Panc1 (cell line): ENCODE results near the gene ITGB3. TPM values are rescaled to one million over a fixed set of nuclear protein-coding genes. Genes with fewer than 3 reads are reported as not detected.
A peak's percentile ranks its signal among the peaks of the same experiment; 100 is the strongest.

Source experiments
- ATAC-seq: fragments of 200-7000 bp; cut with Tn5 transposase; 2 replicates; pipeline ENCODE4 v1.9.1; 2020; ENCODE audit warnings: mild to moderate bottlenecking, moderate library complexity
- BruUV-seq: library from RNA; stranded (reverse); fragments of 400-500 nt; replicated peaks from 2 replicates; lab custom pipeline; 2021; lab: Mats Ljungman, UMichigan
- CTCF ChIA-PET: fragments of 300-600 bp; sonication (Branson Sonifier 250); formaldehyde crosslinking; loops from one replicate; lab custom pipeline; 2022; ENCODE audit warnings: antibody characterized with exemption; lab: Charles Lee
- POLR2A ChIA-PET: fragments of 300-600 bp; sonication (Branson Sonifier 250); formaldehyde crosslinking; loops from one replicate; lab custom pipeline; 2022; ENCODE audit warnings: antibody characterized with exemption; lab: Charles Lee
- DNase-seq: peaks from one replicate; pipeline ENCODE4 v3.0.0-alpha.2; 2010; ENCODE audit warnings: low read depth, low spot score
- H3K27ac ChIP-seq: 2 replicates; pipeline ENCODE4 v1.5.1; 2011; ENCODE audit warnings: mild to moderate bottlenecking, low read length, inconsistent platforms
- H3K27me3 ChIP-seq: fragments of 200-500 bp; sonication (Bioruptor generic); 2 replicates; pipeline ENCODE4 v1.6.0; 2014; ENCODE audit warnings: low read length, inconsistent platforms; ENCODE audit not compliant: control insufficient read depth, insufficient read depth
- H3K36me3 ChIP-seq: fragments of 200-500 bp; sonication (Bioruptor generic); 2 replicates; pipeline ENCODE4 v1.5.1; 2014; ENCODE audit warnings: inconsistent platforms, mild to moderate bottlenecking, low read length, moderate library complexity; ENCODE audit not compliant: control insufficient read depth, insufficient read depth
- H3K4me1 ChIP-seq: 2 replicates; pipeline ENCODE4 v1.5.1; 2011; ENCODE audit warnings: inconsistent platforms, mild to moderate bottlenecking, low read length, moderate library complexity; ENCODE audit not compliant: control insufficient read depth, insufficient read depth
- H3K4me3 ChIP-seq, 2 experiments: 2 replicates each; pipeline ENCODE4 v1.5.1; 2011 to 2012; ENCODE audit warnings: low read depth in 2 of 2, low read length in 2 of 2, mild to moderate bottlenecking in 2 of 2, inconsistent platforms in 1 of 2, moderate library complexity in 1 of 2
- H3K9me3 ChIP-seq: fragments of 200-500 bp; sonication (Bioruptor generic); 2 replicates; pipeline ENCODE4 v1.5.1; 2014; ENCODE audit warnings: low read depth, mild to moderate bottlenecking, inconsistent platforms, low read length, moderate library complexity; ENCODE audit not compliant: control insufficient read depth, insufficient read depth
- CTCF ChIP-seq: fragments of 450-650 bp; IDR thresholded peaks from 2 replicates; pipeline ENCODE4 v1.5.1; 2017; ENCODE audit warnings: mild to moderate bottlenecking
- POLR2AphosphoS5 ChIP-seq: IDR thresholded peaks from 2 replicates; pipeline ENCODE4 v1.6.1; 2012; ENCODE audit warnings: mild to moderate bottlenecking, low read depth, low read length, moderate library complexity
- REST ChIP-seq, 2 experiments: IDR thresholded peaks; 2 replicates each; pipeline ENCODE4 v1.6.1; 2011 to 2012; ENCODE audit warnings: low read depth in 2 of 2, control low read depth in 1 of 2, low read length in 1 of 2, mild to moderate bottlenecking in 1 of 2, moderate library complexity in 1 of 2; ENCODE audit not compliant: insufficient read depth in 1 of 2
- SIN3A ChIP-seq: IDR thresholded peaks from 2 replicates; pipeline ENCODE4 v1.6.1; 2012; ENCODE audit warnings: low read depth, mild to moderate bottlenecking, low read length, moderate library complexity, borderline replicate concordance; ENCODE audit not compliant: insufficient read depth
- TCF7L2 ChIP-seq: IDR thresholded peaks from 2 replicates; pipeline ENCODE4 v1.6.1; 2011; ENCODE audit warnings: mild to moderate bottlenecking, low read depth, low read length, inconsistent platforms
- in situ Hi-C: cut with HindIII; loops from 2 replicates; pipeline ENCODE4 v1.10.0; 2016; ENCODE audit warnings: low sequenced_read_pairs, low pct_unique_long_range_greater_than_20kb
- intact Hi-C: fragments of 100-400 bp; cut with micrococcal nuclease; formaldehyde crosslinking; loops from one replicate; pipeline ENCODE4 v1.10.0; 2022; ENCODE audit not compliant: unreplicated experiment
- total RNA-seq: library from RNA; stranded (reverse); gene quantifications from one replicate; pipeline ENCODE4 v1.2.1, GENCODE V29; 2021; ENCODE audit not compliant: unreplicated experiment

ITGB3 gene
- total RNA-seq, 1 experiment from 2014 or later = 17.6 TPM

GRCh38 chr17:47323382-47324223 lies 70.0 kb downstream of the ITGB3 start, which contains the start of gene EFCAB13:
Gene EFCAB13 (plus strand): TSS chr17:47323955. CDS start chr17:47328354, 4,399 bp downstream.
- Histone ChIP-seq H3K4me1 (no peaks in the 10 kb centered on the region; the same call in 1 of the 2 replicates), H3K36me3 (no peaks in the 10 kb centered on the region), H3K27ac (peak within 1 kb of the TSS; percentile 95), H3K27me3 (no peaks in the 10 kb centered on the region), H3K9me3 (no peaks in the 10 kb centered on the region), H3K4me3 (peak within 1 kb of the TSS; percentile 67 to 90)
- TF ChIP-seq TCF7L2 (peak; percentile 62), SIN3A (peak; percentile 54; the same call in 1 of the 2 replicates), CTCF (peak; percentile 43), REST (IDR thresholded peaks at IDR 0.05; ENCODE audit: insufficient read depth in 1 of 2, low read depth in 2 of 2, low read length in 1 of 2) (0 out of 4 replicates have a peak, but pooled peaks of 1 of the 2 experiments have one; percentile 14), POLR2AphosphoS5 (peak; percentile 78)
- BruUV-seq = no TSS peak
- intact Hi-C loops (no loop called here), in situ Hi-C loops (no loop called here)
- ATAC-seq = peak; percentile 97
- POLR2A ChIA-PET = no interaction called here
- DNase-seq = peak; percentile 50
- CTCF ChIA-PET = no interaction called here

- H3K27ac ChIP-seq = peak overlapping the region; percentile 95
- ChIA-PET POLR2A (interaction anchor here (0.6 kb wide), 1 partner anchor 135 kb away, joined by 10 read pairs; no protein-coding TSS in a partner anchor), CTCF (no interaction called here)
- H3K4me3 ChIP-seq = peak overlapping the region; percentile 67 to 90
- TSS peak; percentile 97 for BruUV-seq
- H3K4me1 ChIP-seq = no peaks in the 10 kb centered on the region; the same call in 1 of the 2 replicates
- no peaks in the 10 kb centered on the region for H3K9me3 ChIP-seq
- intact Hi-C loops (no loop called here), in situ Hi-C loops (no loop called here)
- ATAC-seq (peak; percentile 76), DNase-seq (peak; percentile 30)
- H3K36me3 ChIP-seq = no peaks in the 10 kb centered on the region
- TF ChIP-seq REST (IDR thresholded peaks at IDR 0.05; ENCODE audit: insufficient read depth in 1 of 2, low read depth in 2 of 2, low read length in 1 of 2) = no peak
- no peak for TF ChIP-seq SIN3A
- TF ChIP-seq POLR2AphosphoS5 = peak; percentile 10; the same call in 1 of the 2 replicates
- TF ChIP-seq TCF7L2 = no peak
- no peak for TF ChIP-seq CTCF
- H3K27me3 ChIP-seq = no peaks in the 10 kb centered on the region
These were observed 70.8 kb downstream of the ITGB3 start for GRCh38 chr17:47324224-47325020.
